ENCODE data around the gene DMPK.

DNA sequence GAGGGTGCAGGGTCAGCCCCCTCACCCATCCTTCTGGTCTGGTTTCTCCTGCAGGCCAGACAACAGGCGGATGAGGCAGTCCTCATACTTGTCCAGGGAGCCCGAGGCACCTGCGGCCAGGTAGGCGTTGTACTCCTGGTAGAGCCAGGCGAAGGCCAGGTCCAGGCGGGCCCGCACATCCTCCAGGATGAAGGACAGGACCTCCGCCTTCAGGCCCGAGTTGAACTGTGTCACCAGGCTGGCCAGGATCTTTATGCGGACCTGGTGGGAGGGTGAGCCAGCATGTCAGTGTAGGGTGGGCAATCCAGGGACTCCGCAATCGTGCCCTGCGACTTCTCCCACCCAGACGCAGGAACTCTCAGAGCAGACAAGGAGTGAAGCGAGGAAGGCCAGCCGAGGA is 46.7 kb upstream of the DMPK start:
- TF ChIP-seq POLR2A (IDR thresholded peaks at IDR 0.05) (no peak), CTCF (IDR thresholded peaks at IDR 0.05) (no peak)

Data from breast epithelium (tissue), 3 donors.